NCI-H2171 treated with DMSO at 0.1 percent for 48 hours (cell line): ENCODE measurements around the gene SPDEF.

Experiments used
- DNase-seq: peaks from one replicate; lab custom pipeline; 2025; lab: John Stamatoyannopoulos, UW

The SPDEF gene

GRCh38 chr6:34583861-34584604 lies 27.9 kb upstream of the SPDEF start:
- DNase-seq: no peak

GRCh38 chr6:34583461-34583860 lies 27.3 kb upstream of the SPDEF start:
- no peak for DNase-seq

GRCh38 chr6:34581561-34581920 lies 25.4 kb upstream of the SPDEF start:
- DNase-seq: no peak

GRCh38 chr6:34580707-34581560 lies 24.8 kb upstream of the SPDEF start:
- no peak for DNase-seq

GRCh38 chr6:34578445-34579262 lies 22.5 kb upstream of the SPDEF start:
- no peak for DNase-seq

- no peak for DNase-seq
Observed at GRCh38 chr6:34576286-34576955, 20.3 kb upstream of the SPDEF start.

GRCh38 chr6:34575326-34575725 lies 19.2 kb upstream of the SPDEF start:
- peak; percentile 73 for DNase-seq

GRCh38 chr6:34574647-34575293 lies 18.6 kb upstream of the SPDEF start:
- no peak for DNase-seq

GRCh38 chr6:34573567-34574183 lies 17.5 kb upstream of the SPDEF start:
- peak; percentile 56 for DNase-seq

- DNase-seq: no peak
Observed at GRCh38 chr6:34572585-34572984, 16.5 kb upstream of the SPDEF start.

GRCh38 chr6:34572021-34572420 lies 15.9 kb upstream of the SPDEF start:
- DNase-seq: no peak

- no peak for DNase-seq
Observed at GRCh38 chr6:34571388-34571787, 15.3 kb upstream of the SPDEF start.

GRCh38 chr6:34570066-34570833 lies 14.1 kb upstream of the SPDEF start:
- peak; percentile 65 for DNase-seq

- no peak for DNase-seq
Observed at GRCh38 chr6:34569361-34569973, 13.3 kb upstream of the SPDEF start.

- DNase-seq: no peak
Observed at GRCh38 chr6:34568341-34569201, 12.4 kb upstream of the SPDEF start.

GRCh38 chr6:34566830-34567546 lies 10.9 kb upstream of the SPDEF start:
- DNase-seq: no peak

GRCh38 chr6:34565722-34566137 lies 9.6 kb upstream of the SPDEF start:
- peak; percentile 20 for DNase-seq

- no peak for DNase-seq
Observed at GRCh38 chr6:34564181-34564580, 8.1 kb upstream of the SPDEF start.
